DMS53 treated with DMSO at 0.1 percent for 48 hours (cell line): ENCODE measurements around the gene WNT7A.

Experiments
- DNase-seq: peaks from one replicate; lab custom pipeline; 2025; ENCODE audit not compliant: unreplicated experiment; lab: John Stamatoyannopoulos, UW

WNT7A gene

GRCh38 chr3:13849018-13849417 is 30.9 kb downstream of the WNT7A start:
- no peak for DNase-seq

DNA sequence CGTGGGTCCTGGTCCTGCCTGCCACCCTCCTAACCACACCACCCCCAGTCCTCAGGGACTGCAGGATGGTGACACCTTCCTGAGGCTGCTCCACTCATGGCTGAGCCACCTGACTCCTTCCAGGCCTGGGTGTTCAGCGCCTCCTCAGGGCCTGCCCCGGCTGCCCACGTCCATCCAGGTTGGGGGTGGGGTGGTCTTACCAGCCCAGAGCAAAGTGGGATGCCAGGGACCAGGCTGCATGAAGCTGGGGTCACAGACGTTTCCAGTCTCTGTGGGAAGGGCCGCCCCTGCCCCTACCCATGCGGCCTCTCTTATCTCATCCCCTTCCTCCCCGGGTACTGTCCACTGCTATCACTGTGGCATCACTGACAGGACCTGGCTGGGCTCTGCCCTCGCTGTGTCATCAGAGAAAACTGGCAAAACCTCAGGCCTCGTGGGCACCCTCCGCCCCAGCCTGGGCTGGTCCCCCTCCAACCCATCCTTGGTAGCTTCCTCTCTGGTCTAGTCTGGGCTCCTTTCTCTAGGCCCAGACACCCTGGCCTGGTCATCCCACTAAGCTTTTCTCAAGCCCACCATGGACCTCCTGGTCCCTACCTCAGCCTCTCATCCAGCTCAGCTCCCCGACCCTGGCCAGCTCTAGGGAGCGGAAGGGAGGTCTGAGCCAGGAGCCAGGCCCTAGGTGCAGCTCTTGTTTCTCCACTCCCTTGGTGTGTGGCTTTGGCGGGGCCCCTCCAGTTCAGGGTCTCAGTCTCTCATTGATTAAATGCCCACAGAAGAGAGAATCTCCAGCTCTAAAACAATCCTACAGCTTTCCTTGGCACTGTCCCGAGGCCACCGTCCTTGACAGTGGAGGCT is 32.9 kb downstream of the WNT7A start:
- DNase-seq = no peak

DNA sequence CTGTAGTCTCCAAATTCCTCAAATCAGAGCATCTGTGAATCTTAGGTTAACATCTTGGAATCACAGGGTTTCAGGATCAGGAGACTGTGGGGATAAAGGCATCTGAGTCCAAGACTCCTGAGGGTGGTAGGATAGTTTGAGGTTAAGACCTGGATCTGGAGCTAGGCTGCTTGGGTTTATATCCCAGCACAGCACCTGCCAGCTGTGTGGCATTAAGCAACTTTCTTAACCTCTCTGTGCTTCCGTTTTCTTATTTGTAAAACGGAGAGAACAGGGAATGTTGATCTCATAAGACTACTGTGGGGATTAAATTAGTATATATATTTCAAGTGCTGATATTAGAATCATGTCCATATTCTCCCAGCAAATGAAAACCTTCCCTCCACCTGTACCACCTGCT is 33.6 kb downstream of the WNT7A start:
- no peak for DNase-seq

DNA sequence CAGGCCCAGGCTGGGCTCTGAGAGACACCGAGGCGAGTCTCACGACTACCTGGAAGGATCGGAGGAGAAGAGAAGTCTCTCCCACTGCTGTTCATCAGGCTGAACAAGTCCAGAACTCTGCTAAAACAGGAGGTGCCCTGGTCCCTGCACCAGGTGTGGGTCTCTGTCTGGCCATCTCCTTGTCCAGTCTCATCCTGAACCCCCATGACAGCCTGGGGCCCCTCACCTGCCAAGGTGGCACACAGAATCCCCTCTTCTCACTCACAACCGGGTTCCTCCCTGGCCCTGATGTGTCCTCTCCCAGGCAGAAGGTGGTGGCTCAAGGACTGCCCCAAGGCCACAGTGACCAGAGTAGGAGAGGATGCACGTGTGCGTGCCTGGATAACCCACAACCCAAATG is 34.1 kb downstream of the WNT7A start:
- DNase-seq = no peak

DNA sequence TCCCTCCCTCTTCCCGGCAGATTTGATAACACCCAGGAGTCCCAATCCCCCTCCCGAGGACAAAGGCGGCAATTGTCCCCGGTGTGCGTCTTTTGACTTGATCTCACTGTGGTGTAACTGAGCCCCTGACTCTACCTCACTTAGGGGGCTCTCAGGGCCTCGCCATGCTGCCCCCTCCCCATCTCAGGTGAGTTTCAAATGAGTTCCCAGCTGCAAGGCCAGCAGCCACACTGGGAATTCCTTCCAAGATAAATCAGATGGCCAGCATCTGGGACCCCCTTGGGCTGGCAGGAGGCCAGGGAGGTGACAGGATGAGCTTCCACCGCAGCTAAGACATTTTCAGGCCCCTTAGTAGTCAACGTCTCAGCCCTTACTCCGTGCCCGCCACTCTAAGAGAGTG is 35.0 kb downstream of the WNT7A start:
- no peak for DNase-seq

GRCh38 chr3:13844286-13844685 is 35.6 kb downstream of the WNT7A start:
- no peak for DNase-seq

DNA sequence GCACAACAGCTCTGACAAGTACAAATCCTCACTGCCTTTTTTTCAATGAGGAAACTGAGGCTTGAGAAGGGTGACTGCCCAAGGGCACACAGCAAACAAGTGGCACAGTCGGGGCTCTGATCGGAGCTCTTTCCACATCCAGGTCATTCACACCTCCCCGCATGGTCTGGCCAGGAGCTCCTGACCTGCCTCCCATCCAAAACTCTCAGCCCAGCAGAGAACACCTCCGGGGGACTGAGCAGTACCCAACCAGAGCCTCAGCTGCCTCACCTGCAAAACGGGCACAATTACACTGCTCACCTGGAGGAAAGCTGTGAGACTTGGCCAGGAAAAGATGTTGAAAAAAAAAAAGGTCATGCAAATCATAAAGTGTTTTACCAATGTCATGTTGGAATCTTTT is 36.5 kb downstream of the WNT7A start:
- no peak for DNase-seq

- no peak for DNase-seq
These were observed 37.6 kb downstream of the WNT7A start for GRCh38 chr3:13842226-13842625.

GRCh38 chr3:13841826-13842225 is 38.0 kb downstream of the WNT7A start:
- no peak for DNase-seq

- no peak for DNase-seq
These were observed 38.7 kb downstream of the WNT7A start for GRCh38 chr3:13841141-13841540.

DNA sequence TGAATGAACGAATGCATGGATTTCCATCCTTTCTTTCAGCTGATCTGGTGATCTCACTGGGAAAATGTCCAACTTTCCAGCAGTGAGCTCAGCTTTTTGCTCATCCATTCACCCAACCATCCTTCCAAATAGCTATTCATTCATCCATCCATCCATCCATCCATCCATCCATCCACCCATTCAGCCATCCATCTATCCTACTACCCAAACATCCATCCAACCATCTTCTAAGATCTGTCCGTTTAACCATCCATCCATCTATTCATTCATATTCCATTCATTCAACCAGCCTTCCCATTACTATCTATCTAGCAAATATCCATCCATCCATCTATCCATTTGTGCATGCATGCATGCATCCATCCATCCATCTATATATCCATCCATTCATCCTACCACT is 39.4 kb downstream of the WNT7A start:
- no peak for DNase-seq

DNA sequence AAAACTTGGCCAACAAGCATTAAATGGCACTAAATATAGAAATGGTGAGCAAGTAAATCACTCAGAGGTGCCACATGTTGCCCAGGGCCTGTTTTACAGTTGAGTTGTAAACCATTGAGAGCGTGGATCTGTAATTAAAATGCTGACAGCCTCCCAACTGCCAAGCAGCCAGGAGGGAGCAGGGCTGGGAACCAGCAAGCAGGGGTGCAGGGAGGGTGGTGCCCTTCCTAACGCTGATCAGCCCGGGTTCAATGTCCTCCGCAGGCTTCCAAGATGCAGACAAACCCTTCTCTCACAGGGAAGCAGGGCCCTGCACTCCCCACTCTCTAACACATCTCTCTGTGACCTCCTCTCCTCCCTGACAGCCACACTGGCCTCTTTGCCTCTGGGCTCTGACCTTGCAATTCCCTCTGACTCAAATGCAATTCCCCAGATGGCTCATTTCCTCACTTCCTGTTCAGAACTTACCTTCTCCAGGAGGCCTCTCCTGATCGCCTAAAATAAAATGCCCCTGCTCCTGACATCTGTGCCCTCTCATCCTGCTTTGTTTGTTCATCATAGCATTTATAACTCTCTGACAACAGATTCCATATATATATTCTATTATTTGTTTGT is 40.0 kb downstream of the WNT7A start:
- no peak for DNase-seq

DNA sequence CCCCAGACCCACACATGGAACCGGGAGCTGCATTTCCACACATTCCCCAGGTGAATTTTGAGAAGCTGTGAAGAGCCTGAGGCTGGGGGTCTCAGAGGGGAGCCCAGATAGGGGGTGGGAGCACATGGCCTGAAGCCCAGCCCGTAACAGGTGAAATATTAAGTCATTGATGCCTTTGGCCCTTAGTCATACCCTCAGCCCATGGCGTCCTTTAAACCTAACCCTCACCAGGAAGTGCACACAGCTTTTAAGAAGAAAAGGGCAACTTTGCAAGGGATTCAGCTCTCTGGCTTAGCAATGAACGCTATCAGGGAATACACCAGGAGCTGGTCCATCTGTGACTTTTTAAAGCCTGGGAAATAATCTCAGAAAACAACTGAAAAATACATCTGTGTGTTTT is 40.6 kb downstream of the WNT7A start:
- DNase-seq = no peak

DNA sequence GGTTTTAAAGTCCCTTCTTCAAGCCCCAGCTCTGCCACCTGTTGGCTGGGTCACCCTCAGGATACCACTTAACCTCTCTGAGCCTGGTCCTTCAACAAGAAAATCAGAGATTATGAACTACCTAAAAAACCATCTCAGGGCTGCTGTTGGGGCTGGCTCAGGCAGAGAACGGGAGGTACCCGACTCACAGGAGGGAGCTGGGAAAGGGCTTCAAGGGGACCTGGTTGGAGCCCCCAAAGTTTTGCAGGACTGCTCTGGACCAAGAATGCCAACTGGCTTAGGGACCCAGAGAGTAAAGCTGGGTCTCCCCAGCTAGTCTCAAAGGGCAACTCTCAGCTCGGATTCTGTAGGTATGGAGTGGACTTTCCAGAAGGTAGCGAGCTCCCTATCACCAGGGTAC is 41.5 kb downstream of the WNT7A start:
- DNase-seq = no peak

GRCh38 chr3:13837751-13838150 is 42.1 kb downstream of the WNT7A start:
- DNase-seq = no peak

GRCh38 chr3:13836658-13837587 is 42.9 kb downstream of the WNT7A start:
- no peak for DNase-seq

DNA sequence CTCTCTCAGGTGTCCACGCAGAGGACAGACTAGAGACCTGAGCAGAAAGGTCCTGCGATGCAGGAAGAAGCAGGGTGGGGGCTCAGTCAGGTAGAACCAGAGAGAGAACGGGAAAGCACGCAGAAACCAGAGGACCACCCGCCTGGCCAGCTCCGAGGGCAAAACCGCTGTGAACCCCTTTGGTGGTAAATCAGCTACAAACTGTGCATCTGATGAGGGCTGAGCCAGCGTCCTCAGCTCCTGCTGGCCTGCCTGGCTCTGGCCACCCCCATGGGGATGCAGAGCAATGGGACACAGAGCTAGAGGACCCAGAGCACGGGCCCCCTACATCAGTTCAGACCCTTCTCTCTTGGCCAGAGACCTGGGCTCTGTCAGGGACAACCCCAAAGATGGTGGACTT is 44.6 kb downstream of the WNT7A start:
- DNase-seq = no peak

GRCh38 chr3:13834258-13835035 is 45.4 kb downstream of the WNT7A start:
- no peak for DNase-seq

DNA sequence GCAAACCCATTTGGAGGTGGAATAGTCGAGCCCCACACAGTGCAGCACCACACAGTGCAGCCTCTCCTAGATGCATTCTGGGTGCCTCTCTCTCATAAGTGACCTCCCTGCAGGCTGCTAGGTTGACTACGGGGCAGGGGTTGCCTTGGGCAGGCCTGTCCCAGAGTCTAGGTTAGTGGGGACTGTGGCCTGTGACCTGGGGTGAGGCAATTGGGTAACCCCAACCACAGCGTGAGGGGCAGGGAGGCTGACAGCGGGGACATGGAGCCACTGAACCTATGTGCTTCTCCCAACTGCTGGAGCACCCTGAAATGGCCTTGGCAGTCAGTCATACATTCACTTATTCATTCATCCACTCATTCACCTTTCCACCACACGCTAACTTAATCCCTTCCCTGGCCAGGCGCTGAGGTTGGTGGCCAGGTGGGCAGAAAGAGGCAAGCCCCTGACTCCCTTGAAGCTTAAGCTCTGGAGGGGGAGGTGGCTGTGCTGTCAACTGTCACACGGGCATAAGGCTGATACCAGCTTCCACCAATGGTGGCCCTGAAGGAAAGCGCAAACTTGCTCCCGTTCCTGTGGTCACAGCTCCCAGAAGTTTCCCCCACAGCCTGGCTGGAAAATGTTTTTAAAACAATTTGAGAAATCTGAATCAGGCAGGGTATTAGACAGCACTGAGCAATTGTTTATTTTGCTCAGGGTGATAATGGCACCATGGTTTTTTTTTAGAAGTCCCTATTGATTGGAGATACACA is 46.2 kb downstream of the WNT7A start:
- no peak for DNase-seq

DNA sequence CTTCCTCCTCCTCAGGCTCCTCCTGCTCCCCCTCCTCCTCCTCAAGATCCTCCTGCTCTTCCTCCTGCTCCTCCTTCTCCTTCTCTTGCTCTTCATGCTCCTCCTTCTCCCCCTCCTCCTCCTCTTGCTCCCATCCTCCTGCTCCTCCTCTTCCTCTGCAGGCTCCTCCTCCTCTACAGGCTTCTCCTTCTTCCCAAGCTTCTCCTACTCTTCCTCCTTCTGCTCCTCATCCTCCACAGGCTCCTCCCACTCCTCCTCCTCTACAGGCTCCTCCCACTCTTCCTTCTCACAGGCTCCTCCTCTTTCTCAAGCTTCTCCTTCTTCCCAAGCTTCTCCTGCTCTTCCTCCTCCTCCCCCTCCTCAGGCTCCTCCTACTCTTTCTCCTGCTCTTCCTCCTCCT is 47.7 kb downstream of the WNT7A start:
- no peak for DNase-seq
